ENCODE measurements around the gene STK35.

- no peak for TF ChIP-seq EZH2 (IDR thresholded peaks at IDR 0.05; ENCODE audit: insufficient read depth, poor library complexity, severe bottlenecking)
- TF ChIP-seq EZH2phosphoT487 (IDR thresholded peaks at IDR 0.05; ENCODE audit: insufficient read depth, low read depth) = no peak
Measured at GRCh38 chr20:2167112-2167511, 65.5 kb downstream of the STK35 start.
